Mucosa of rectum (tissue), 2 donors: Measurements from ENCODE around the gene TTC23.
A peak's percentile ranks its signal among the peaks of the same experiment; 100 is the strongest.
"Not testable (repeated sequence)": the region's sequence is repeated elsewhere in the genome, so short reads cannot be mapped to it uniquely, and the experiment has no call there.

Source experiments
- H3K27ac ChIP-seq, 2 donors: one replicate each; pipeline ENCODE4 v1.7.0; 2013; ENCODE audit warnings: inconsistent platforms in 2 of 2, low read depth in 2 of 2, low read length in 2 of 2
- H3K27me3 ChIP-seq, 2 donors: one replicate each; pipeline ENCODE4 v1.7.0; 2013; ENCODE audit warnings: low read length in 2 of 2; ENCODE audit not compliant: control insufficient read depth in 2 of 2, insufficient read depth in 2 of 2
- H3K36me3 ChIP-seq, 2 donors: one replicate each; pipeline ENCODE4 v1.7.0; 2013; ENCODE audit warnings: low read length in 2 of 2; ENCODE audit not compliant: control insufficient read depth in 2 of 2, insufficient read depth in 2 of 2
- H3K4me1 ChIP-seq, 2 donors: one replicate each; pipeline ENCODE4 v1.7.0; 2013; ENCODE audit warnings: low read length in 2 of 2, mild to moderate bottlenecking in 1 of 2; ENCODE audit not compliant: control insufficient read depth in 2 of 2, insufficient read depth in 2 of 2
- H3K4me3 ChIP-seq, 2 donors: one replicate each; pipeline ENCODE4 v1.7.0; 2013; ENCODE audit warnings: low read length in 2 of 2
- H3K9ac ChIP-seq, 2 donors: one replicate each; pipeline ENCODE4 v1.7.0; 2013; ENCODE audit warnings: low read length in 2 of 2, low read depth in 1 of 2, mild to moderate bottlenecking in 1 of 2
- H3K9me3 ChIP-seq, 2 donors: one replicate each; pipeline ENCODE4 v1.7.0; 2013; ENCODE audit warnings: low read length in 2 of 2; ENCODE audit not compliant: control insufficient read depth in 2 of 2
- donor health status: healthy.
- donor health status: Normal muscosa, but diverticular disease.

TTC23 gene

DNA sequence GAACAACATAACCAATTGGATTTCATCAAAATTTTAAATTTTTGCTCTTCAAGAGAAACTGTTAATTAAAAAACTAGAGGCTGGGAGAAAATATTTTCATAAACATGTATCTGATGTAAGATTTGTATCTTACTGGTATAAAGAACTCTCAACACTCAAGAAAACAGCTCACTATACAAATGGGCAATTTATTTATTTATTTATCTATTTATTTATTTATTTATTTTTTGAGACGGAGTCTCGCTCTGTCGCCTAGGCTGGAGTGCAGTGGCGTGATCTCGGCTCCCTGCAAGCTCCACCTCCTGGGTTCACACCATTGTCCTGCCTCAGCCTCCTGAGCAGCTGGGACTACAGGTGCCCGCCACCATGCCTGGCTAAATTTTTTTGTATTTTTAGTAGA, 15.2 kb downstream of the TTC23 start:
- H3K9me3 ChIP-seq, H3K4me1 ChIP-seq, H3K4me3 ChIP-seq, H3K27me3 ChIP-seq, H3K36me3 ChIP-seq, H3K9ac ChIP-seq, H3K27ac ChIP-seq: not testable (repeated sequence)

GRCh38 chr15:99232740-99233139, 16.6 kb downstream of the TTC23 start:
- H3K4me1 ChIP-seq, result no peaks in the 10 kb centered on the region
- H3K9ac ChIP-seq, result no peak overlapping the region
- H3K9me3 ChIP-seq, result no peaks in the 10 kb centered on the region
- no peak overlapping the region for H3K4me3 ChIP-seq
- no peaks in the 10 kb centered on the region for H3K27me3 ChIP-seq
- no peak overlapping the region for H3K27ac ChIP-seq
- H3K36me3 ChIP-seq, result peaks cover 7 to 8% of the 10 kb centered on the region in 2 donors

- no peaks in the 10 kb centered on the region for H3K27me3 ChIP-seq
- H3K9ac ChIP-seq, result no peak overlapping the region
Measured at GRCh38 chr15:99230867-99231266, 18.5 kb downstream of the TTC23 start.

GRCh38 chr15:99228120-99228770, 21.1 kb downstream of the TTC23 start:
- no peak overlapping the region for H3K27ac ChIP-seq
- H3K4me1 ChIP-seq, result no peaks in the 10 kb centered on the region
- H3K9ac ChIP-seq, result no peak overlapping the region
- H3K4me3 ChIP-seq, result no peak overlapping the region
- H3K9me3 ChIP-seq, result no peaks in the 10 kb centered on the region
- H3K27me3 ChIP-seq, result no peaks in the 10 kb centered on the region
- peaks cover 16 to 32% of the 10 kb centered on the region in 2 donors for H3K36me3 ChIP-seq

More at GRCh38 chr15:99230867-99231266, 18.5 kb downstream of the TTC23 start:
- Histone ChIP-seq H3K4me3 (no peak overlapping the region), H3K27ac (no peak overlapping the region), H3K9me3 (no peaks in the 10 kb centered on the region), H3K36me3 (peaks cover 10 to 21% of the 10 kb centered on the region in 2 donors), H3K4me1 (no peaks in the 10 kb centered on the region)

GRCh38 chr15:99226802-99227201, 22.6 kb downstream of the TTC23 start:
- Histone ChIP-seq H3K27me3 (no peaks in the 10 kb centered on the region), H3K4me3 (no peak overlapping the region), H3K27ac (no peak overlapping the region), H3K4me1 (no peaks in the 10 kb centered on the region), H3K9ac (no peak overlapping the region), H3K9me3 (no peaks in the 10 kb centered on the region), H3K36me3 (peaks cover 16 to 36% of the 10 kb centered on the region in 2 donors)

DNA sequence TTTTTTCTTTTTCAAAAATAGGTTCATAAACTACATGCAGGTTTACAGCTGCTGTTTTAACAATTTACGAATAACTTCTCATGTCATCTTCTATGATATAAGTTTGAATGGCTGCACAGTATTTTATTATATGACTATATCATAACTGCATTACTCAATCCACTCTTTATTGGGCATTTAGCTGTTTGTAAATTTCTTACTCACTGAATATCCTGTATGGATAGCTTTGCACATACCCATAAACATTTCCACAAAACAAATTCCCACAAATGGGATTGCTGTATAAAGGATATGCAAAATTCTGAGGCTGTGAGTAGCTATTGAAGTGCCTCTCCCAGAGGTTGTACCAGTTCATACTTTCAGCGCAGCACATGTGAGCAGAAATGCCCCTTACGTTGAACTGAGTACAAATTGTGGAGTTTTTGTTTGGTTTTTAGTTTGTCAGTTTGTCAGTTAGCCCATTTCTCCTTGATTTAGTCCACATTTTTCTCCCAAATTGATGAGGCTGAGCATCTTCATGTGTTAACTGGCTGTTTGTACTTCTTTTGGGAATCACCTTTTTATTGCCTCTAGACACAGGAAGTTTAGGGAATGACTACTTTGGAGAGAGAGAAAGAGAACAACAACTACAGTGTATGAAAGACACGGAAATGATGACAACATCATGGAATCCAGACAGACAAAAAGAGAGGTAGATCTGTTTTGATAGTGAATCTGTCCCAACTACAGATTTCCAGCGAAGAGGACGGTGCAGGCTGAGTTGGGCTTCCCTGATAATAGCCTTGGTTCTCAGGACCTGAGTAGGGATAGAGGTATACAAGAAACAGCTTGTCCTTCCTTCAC, 24.8 kb downstream of the TTC23 start:
- no peak overlapping the region for H3K9ac ChIP-seq
- H3K27me3 ChIP-seq, result no peaks in the 10 kb centered on the region
- H3K36me3 ChIP-seq, result peaks cover 34 to 48% of the 10 kb centered on the region in 2 donors
- no peaks in the 10 kb centered on the region for H3K4me1 ChIP-seq
- no peak overlapping the region for H3K4me3 ChIP-seq
- no peaks in the 10 kb centered on the region for H3K9me3 ChIP-seq
- no peak overlapping the region for H3K27ac ChIP-seq

DNA sequence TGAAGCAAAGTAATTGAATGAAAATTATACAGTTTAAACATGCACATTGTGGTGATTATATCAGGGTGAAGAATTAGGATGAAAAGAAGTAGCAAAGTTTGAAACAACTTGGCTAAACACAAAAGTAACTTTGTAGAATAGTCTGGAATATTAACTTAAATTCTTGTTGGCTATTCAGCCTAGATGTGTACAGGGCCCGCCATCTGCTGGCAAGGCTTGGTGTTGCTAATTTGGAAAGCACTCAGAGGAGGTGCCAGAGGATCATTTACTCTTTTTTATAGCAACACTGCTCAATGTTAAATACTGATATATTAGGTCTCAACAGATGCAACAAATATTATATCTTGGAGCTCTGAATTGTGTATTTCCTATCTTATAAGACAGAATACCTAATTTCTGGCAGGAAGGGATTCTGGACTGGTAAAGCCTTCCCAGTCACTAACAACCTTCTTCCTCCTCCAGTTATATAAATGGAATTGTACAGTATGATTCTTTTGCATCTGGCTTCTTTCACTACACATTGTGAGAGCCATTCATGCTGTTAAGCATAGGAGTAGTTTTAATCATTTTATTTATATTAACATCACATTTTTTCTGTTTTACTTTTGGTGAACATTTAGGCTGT, 36.1 kb downstream of the TTC23 start:
- Histone ChIP-seq H3K9ac (no peak overlapping the region), H3K36me3 (peaks cover 5 to 7% of the 10 kb centered on the region in 2 donors), H3K4me3 (no peak overlapping the region), H3K4me1 (no peaks in the 10 kb centered on the region), H3K27me3 (no peaks in the 10 kb centered on the region), H3K27ac (no peak overlapping the region), H3K9me3 (no peaks in the 10 kb centered on the region)

- Histone ChIP-seq H3K36me3 (peaks cover 0 to 2% of the 10 kb centered on the region in 2 donors), H3K9ac (no peak overlapping the region), H3K27ac (peak overlapping the region in 1 of 2 donors; percentile 2)
Measured at GRCh38 chr15:99212406-99212805, 37.0 kb downstream of the TTC23 start.

DNA sequence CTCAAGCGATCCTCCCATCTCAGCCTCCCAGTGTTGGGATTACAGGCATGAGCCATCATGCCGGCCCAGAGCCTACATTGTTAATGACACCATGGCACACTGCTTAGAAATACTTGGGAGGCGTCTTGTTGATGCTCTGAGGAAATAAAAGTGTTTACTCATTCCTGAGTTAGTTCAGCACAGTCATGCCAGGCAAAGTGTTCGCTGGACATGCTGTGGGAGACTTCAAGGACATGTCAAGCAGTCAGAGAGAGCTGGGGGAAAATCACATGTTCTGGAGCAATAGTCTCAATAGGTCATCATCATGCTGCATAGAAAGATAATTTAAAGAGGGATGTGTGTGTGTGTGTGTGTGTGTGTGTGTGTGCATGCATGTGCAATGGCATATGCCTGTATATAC, 37.5 kb downstream of the TTC23 start:
- Histone ChIP-seq H3K36me3 (peaks cover 0 to 2% of the 10 kb centered on the region in 2 donors), H3K9me3 (no peaks in the 10 kb centered on the region), H3K27me3 (no peaks in the 10 kb centered on the region), H3K9ac (no peak overlapping the region), H3K4me1 (no peaks in the 10 kb centered on the region), H3K27ac (no peak overlapping the region), H3K4me3 (no peak overlapping the region)

More at GRCh38 chr15:99212406-99212805, 37.0 kb downstream of the TTC23 start:
- Histone ChIP-seq H3K27me3 (no peaks in the 10 kb centered on the region), H3K4me3 (no peak overlapping the region), H3K9me3 (no peaks in the 10 kb centered on the region), H3K4me1 (no peaks in the 10 kb centered on the region)

- H3K4me1 ChIP-seq, result no peaks in the 10 kb centered on the region
Measured at GRCh38 chr15:99210334-99210733, 39.0 kb downstream of the TTC23 start.

More at GRCh38 chr15:99210334-99210733, 39.0 kb downstream of the TTC23 start:
- H3K36me3 ChIP-seq, result peaks cover 0 to 2% of the 10 kb centered on the region in 2 donors
- no peaks in the 10 kb centered on the region for H3K27me3 ChIP-seq
- no peak overlapping the region for H3K4me3 ChIP-seq
- H3K9ac ChIP-seq, result no peak overlapping the region
- no peak overlapping the region for H3K27ac ChIP-seq
- no peaks in the 10 kb centered on the region for H3K9me3 ChIP-seq
